ENCODE data around the gene RNF8. TPM values are rescaled to one million over a fixed set of nuclear protein-coding genes. Genes with fewer than 3 reads are reported as not detected.

RNF8 gene
- total and polyA plus RNA-seq, 10 of the 15 experiments (the other 5 are each of a cell fraction or from before 2014, with no cell fraction given): 7.8 to 30.2 (median 23.3) TPM

DNA sequence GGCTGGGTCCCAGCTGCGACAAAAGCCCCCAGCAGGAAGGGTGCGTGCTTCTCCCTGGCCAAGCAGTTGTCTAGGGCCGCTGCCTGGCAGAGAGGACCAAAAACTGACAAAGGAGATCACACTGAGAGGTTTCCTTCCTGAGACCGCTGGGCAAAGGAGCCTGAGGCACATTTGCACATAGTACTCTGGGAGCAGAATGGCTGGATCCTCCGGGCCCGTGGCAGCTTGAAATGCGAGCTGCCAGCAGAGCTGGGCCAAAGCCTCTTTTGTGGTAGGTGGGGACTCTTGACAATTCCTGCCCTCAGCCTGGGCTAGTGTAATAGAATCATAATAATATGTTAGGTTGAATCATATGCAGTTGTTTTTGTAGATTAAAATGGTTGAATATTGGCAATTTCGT, 33.1 kb upstream of the RNF8 start:
- no TSS peak for BruUV-seq (replicated peaks)

DNA sequence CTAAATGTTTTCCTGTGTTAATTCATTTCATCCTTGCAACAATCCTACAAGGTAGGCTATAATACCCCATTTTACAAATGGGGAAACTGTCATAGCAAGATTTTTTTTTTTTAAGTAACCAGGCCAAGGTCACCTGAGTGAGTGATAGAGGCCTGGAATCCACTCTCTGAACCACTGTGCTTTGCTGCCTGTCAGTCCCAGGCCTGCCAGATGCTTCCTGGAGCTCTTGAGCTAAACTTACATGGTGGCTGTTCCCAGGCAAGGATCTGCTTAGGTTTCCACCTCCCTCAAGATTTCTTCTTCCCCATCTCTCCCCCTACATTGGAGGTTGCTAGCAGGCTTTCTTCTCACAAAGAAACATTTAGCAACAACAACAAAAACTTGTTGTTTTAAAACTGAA, 32.7 kb upstream of the RNF8 start:
- peaks cover 14% of the 10 kb centered on the region for H3K4me1 ChIP-seq (ENCODE audit: control insufficient read depth, insufficient read depth, low read length)
- no peak overlapping the region for H2AFZ ChIP-seq (ENCODE audit: control insufficient read depth, low read depth, low read length)
- H3K9ac ChIP-seq (ENCODE audit: control insufficient read depth, insufficient read depth, low read length): no peak overlapping the region
- intact Hi-C loops (cut with micrococcal nuclease; ENCODE audit: unreplicated experiment) (loop anchor here (10.0 kb wide), 1 partner anchor 244 kb away; no protein-coding TSS in a partner anchor), in situ Hi-C loops (cut with MboI) (loop anchor here (5.0 kb wide), 1 partner anchor 371 kb away; no protein-coding TSS in a partner anchor)
- H3K27me3 ChIP-seq (replicated peaks in 1 of 2; ENCODE audit: control insufficient read depth in 2 of 2, insufficient read depth in 2 of 2, low read length in 1 of 2): no peaks in the 10 kb centered on the region
- H3K4me3 ChIP-seq: no peak overlapping the region
- DNase-seq (ENCODE audit: low read depth, low spot score) (no peak), FAIRE-seq (no peak), ATAC-seq (no peak)
- no TSS peak for BruUV-seq (replicated peaks)
- CTCF ChIA-PET: interaction anchor here (0.7 to 8.8 kb wide), 2 partner anchors 17 to 586 kb away, joined by 3 to 112 read pairs; no protein-coding TSS in a partner anchor
- no peak overlapping the region for H3K27ac ChIP-seq (ENCODE audit: control insufficient read depth, insufficient read depth)
- no peaks in the 10 kb centered on the region for H3K79me2 ChIP-seq (ENCODE audit: control insufficient read depth, insufficient read depth, low read length)
- no peak overlapping the region for H3K4me2 ChIP-seq (ENCODE audit: control insufficient read depth, insufficient read depth)
- RAD21 ChIA-PET (ENCODE audit: unreplicated experiment): no interaction called here
- H3K9me3 ChIP-seq (replicated peaks; ENCODE audit: control insufficient read depth, insufficient read depth, low read length): no peaks in the 10 kb centered on the region
- H4K20me1 ChIP-seq (ENCODE audit: control insufficient read depth, insufficient read depth): no peaks in the 10 kb centered on the region
- SMC1A ChIA-PET (ENCODE audit: uncharacterized antibody, unreplicated experiment): interaction anchor here (1.6 kb wide), 1 partner anchor 244 kb away, joined by 3 read pairs; no protein-coding TSS in a partner anchor
- no peak for TF ChIP-seq IKZF1 (conservative IDR thresholded peaks at IDR 0.05)
- peaks cover 4 to 25% of the 10 kb centered on the region in 2 experiments for H3K36me3 ChIP-seq (ENCODE audit: control insufficient read depth in 2 of 2, insufficient read depth in 2 of 2, low read length in 1 of 2)
- POLR2A ChIA-PET: interaction anchor here (1.1 kb wide), 1 partner anchor 14 kb away, joined by 3 read pairs; no protein-coding TSS in a partner anchor

More for the DNA sequence above, 33.1 kb upstream of the RNF8 start:
- Histone ChIP-seq H3K27me3 (replicated peaks in 1 of 2; ENCODE audit: control insufficient read depth in 2 of 2, insufficient read depth in 2 of 2, low read length in 1 of 2) (no peaks in the 10 kb centered on the region), H3K36me3 (ENCODE audit: control insufficient read depth in 2 of 2, insufficient read depth in 2 of 2, low read length in 1 of 2) (peaks cover 4 to 29% of the 10 kb centered on the region in 2 experiments), H3K4me3 (no peak overlapping the region), H3K9ac (ENCODE audit: control insufficient read depth, insufficient read depth, low read length) (no peak overlapping the region), H3K79me2 (ENCODE audit: control insufficient read depth, insufficient read depth, low read length) (no peaks in the 10 kb centered on the region), H4K20me1 (ENCODE audit: control insufficient read depth, insufficient read depth) (no peaks in the 10 kb centered on the region), H3K27ac (ENCODE audit: control insufficient read depth, insufficient read depth) (no peak overlapping the region), H2AFZ (ENCODE audit: control insufficient read depth, low read depth, low read length) (no peak overlapping the region), H3K4me2 (ENCODE audit: control insufficient read depth, insufficient read depth) (no peak overlapping the region), H3K4me1 (ENCODE audit: control insufficient read depth, insufficient read depth, low read length) (peaks cover 18% of the 10 kb centered on the region), H3K9me3 (replicated peaks; ENCODE audit: control insufficient read depth, insufficient read depth, low read length) (no peaks in the 10 kb centered on the region)
- no peak for TF ChIP-seq NFYA (IDR thresholded peaks at IDR 0.05; ENCODE audit: borderline replicate concordance, low read depth, low read length)
- TF ChIP-seq MTA3 (IDR thresholded peaks at IDR 0.05; ENCODE audit: borderline replicate concordance, low read length): no peak
- no peak for TF ChIP-seq CHD2 (IDR thresholded peaks at IDR 0.05; ENCODE audit: borderline replicate concordance, low read depth, low read length)
- TF ChIP-seq SIN3A (IDR thresholded peaks at IDR 0.05; ENCODE audit: low read depth, low read length): no peak
- TF ChIP-seq HDAC6 (IDR thresholded peaks at IDR 0.05; ENCODE audit: unreplicated experiment): no peak
- no peak for TF ChIP-seq STAT3 (IDR thresholded peaks at IDR 0.05; ENCODE audit: low read depth, low read length)
- TF ChIP-seq SIX5 (IDR thresholded peaks at IDR 0.05; ENCODE audit: low read depth, low read length, severe bottlenecking): no peak
- SMC1A ChIA-PET (ENCODE audit: uncharacterized antibody, unreplicated experiment): interaction anchor here (1.0 to 1.6 kb wide), 3 partner anchors 9 to 245 kb away, joined by 3 to 4 read pairs (median 3); no protein-coding TSS in a partner anchor
- POLR2A ChIA-PET: interaction anchor here (1.1 kb wide), 1 partner anchor 13 kb away, joined by 3 read pairs; no protein-coding TSS in a partner anchor
- CTCF ChIA-PET: interaction anchor here (0.7 to 8.8 kb wide), 4 partner anchors 10 to 586 kb away, joined by 3 to 112 read pairs (median 4); no protein-coding TSS in a partner anchor
- intact Hi-C loops (cut with micrococcal nuclease; ENCODE audit: unreplicated experiment): loop anchor here (10.0 kb wide), 1 partner anchor 244 kb away; no protein-coding TSS in a partner anchor
- in situ Hi-C loops (cut with MboI): loop anchor here (5.0 kb wide), 1 partner anchor 372 kb away; no protein-coding TSS in a partner anchor
- RAD21 ChIA-PET (ENCODE audit: unreplicated experiment): interaction anchor here (0.7 kb wide), 1 partner anchor 11 kb away, joined by 3 read pairs; no protein-coding TSS in a partner anchor
- FAIRE-seq (no peak), DNase-seq (ENCODE audit: low read depth, low spot score) (no peak), ATAC-seq (no peak)
- WGBS (ENCODE audit: insufficient coverage, insufficient replicate concordance, low lambda C conversion rate, missing lambda C conversion rate): 97% methylated on average over 8 of the region's 8 CpGs

Measured in GM12878 (cell line).